ENCODE data around the gene PITX2. TPM values are rescaled to one million over a fixed set of nuclear protein-coding genes. Genes with fewer than 3 reads are reported as not detected.

Gene PITX2
- total RNA-seq, 1 donor from 2014 or later, result 0.50 TPM

GRCh38 chr4:110626532-110627153 is 3.8 kb upstream of the PITX2 start:
- intact Hi-C loops (cut with micrococcal nuclease), result no loop called here
- ATAC-seq (no peak), DNase-seq (no peak)

- ATAC-seq (no peak), DNase-seq (no peak)
- intact Hi-C loops (cut with micrococcal nuclease), result no loop called here
Measured at GRCh38 chr4:110625576-110626257, 2.8 kb upstream of the PITX2 start.

GRCh38 chr4:110624904-110625494 is 2.1 kb upstream of the PITX2 start:
- intact Hi-C loops (cut with micrococcal nuclease), result no loop called here
- no peak for ATAC-seq
- no peak for DNase-seq

GRCh38 chr4:110624398-110624780 is 1.5 kb upstream of the PITX2 start:
- ATAC-seq (no peak), DNase-seq (no peak)
- intact Hi-C loops (cut with micrococcal nuclease), result no loop called here

GRCh38 chr4:110623718-110624397 is 981 bp upstream of the PITX2 start:
- no peak for ATAC-seq
- no peak for DNase-seq
- intact Hi-C loops (cut with micrococcal nuclease), result no loop called here

- intact Hi-C loops (cut with micrococcal nuclease), result no loop called here
- DNase-seq (no peak), ATAC-seq (no peak)
Measured at GRCh38 chr4:110621839-110622751, 782 bp downstream of the PITX2 start.

GRCh38 chr4:110621328-110621812 is 1.5 kb downstream of the PITX2 start:
- intact Hi-C loops (cut with micrococcal nuclease), result no loop called here
- ATAC-seq, result no peak
- no peak for DNase-seq

- DNase-seq (no peak), ATAC-seq (no peak)
- intact Hi-C loops (cut with micrococcal nuclease), result no loop called here
Measured at GRCh38 chr4:110620691-110621327, 2.1 kb downstream of the PITX2 start.

GRCh38 chr4:110620322-110620690 is 2.6 kb downstream of the PITX2 start:
- no peak for ATAC-seq
- intact Hi-C loops (cut with micrococcal nuclease), result no loop called here
- DNase-seq, result no peak

GRCh38 chr4:110619463-110620247 is 3.2 kb downstream of the PITX2 start:
- DNase-seq (no peak), ATAC-seq (no peak)
- intact Hi-C loops (cut with micrococcal nuclease), result no loop called here

GRCh38 chr4:110618581-110619462 is 4.1 kb downstream of the PITX2 start:
- ATAC-seq (no peak), DNase-seq (no peak)
- intact Hi-C loops (cut with micrococcal nuclease), result no loop called here

GRCh38 chr4:110617646-110618580 is 5.0 kb downstream of the PITX2 start:
- intact Hi-C loops (cut with micrococcal nuclease), result no loop called here
- ATAC-seq (no peak), DNase-seq (no peak)

- no peak for ATAC-seq
- intact Hi-C loops (cut with micrococcal nuclease), result no loop called here
- no peak for DNase-seq
Measured at GRCh38 chr4:110617075-110617640, 5.7 kb downstream of the PITX2 start.

- intact Hi-C loops (cut with micrococcal nuclease), result no loop called here
- ATAC-seq, result no peak
- DNase-seq, result no peak
Measured at GRCh38 chr4:110616238-110617074, 6.4 kb downstream of the PITX2 start.

All from left ventricle myocardium superior (tissue), 1 donor.